ENCODE data around the gene XYLT1.

The XYLT1 gene

DNA sequence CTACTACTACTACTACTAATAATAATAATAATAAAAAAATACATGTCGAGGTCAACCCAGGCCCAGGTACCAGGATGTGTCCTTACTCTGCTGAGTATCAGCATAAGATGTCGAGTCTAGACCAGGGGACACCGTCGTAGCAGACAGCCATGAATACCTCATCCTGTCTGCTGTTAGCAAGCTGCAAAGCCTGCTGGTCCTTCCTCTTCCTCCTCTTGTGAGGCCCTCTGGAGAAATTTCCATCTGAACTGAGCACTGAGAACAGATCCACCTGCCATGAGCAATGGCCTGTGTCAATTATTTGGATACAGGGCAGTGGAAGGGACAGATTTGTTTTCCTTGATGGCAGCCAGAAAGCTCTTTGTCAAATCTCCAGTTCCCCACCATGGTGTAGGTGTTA lies 168.5 kb downstream of the XYLT1 start:
- no peak for DNase-seq

DNA sequence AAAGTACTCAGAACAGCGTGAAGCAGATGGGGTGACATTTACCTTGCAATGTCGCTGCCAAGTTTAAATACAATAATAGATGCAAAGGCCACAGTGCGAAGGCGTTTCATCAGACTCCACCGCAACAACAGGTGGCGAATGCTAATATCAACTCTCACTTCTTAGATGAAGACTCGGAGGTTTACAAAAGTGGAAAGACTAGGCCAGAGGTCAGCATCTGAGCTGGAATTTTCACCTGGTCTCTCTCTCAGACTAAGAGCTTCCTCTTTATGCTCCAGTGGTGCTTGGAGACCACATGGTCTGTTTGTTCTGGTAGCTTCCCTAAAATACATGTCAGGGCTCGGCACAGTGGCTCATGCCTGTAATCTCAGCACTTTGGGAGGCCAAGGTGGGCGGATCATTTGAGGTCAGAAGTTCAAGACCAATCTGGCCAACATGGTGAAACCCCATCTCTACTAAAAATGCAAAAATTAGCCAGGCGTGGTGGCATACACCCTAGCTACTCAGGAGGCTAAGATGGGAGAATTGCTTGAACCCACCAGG lies 169.1 kb downstream of the XYLT1 start:
- no peak for DNase-seq

DNA sequence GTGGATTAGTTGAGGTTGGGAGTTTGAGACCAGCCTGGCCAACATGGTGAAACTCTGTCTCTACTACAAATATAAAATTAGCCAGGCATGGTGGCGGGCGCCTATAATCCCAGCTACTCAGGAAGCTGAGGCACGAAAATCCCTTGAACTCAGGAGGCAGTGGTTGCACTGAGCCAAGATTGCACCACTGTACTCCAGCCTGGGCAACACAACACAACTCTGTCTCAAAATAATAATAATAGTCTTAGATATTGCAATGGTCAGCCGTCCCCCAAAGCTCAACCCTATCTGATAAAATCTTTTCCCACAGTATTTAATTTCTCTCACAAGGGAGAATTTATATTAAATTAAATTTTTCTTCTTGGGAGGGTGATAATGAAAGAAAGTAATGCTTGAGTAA lies 169.6 kb downstream of the XYLT1 start:
- DNase-seq, result no peak

DNA sequence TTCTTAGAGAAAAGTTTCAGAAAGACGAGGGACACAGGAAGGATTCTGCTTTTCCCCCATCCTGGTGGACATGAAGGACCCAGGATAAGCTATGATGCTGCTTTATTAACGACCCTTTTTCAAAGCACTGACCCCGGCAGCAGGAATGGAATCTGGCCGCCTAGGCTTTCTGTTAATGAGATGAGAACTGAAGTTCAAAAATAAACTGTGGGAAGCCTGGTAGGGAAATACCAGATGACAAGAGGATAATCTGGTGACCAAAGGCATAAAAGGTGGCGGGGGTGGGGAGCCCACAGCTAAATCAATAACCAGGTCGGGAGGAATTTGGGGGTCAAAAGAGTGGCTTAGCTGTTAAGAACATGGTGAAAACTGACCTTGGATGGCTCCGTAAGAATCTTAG lies 171.0 kb downstream of the XYLT1 start:
- no peak for DNase-seq

DNA sequence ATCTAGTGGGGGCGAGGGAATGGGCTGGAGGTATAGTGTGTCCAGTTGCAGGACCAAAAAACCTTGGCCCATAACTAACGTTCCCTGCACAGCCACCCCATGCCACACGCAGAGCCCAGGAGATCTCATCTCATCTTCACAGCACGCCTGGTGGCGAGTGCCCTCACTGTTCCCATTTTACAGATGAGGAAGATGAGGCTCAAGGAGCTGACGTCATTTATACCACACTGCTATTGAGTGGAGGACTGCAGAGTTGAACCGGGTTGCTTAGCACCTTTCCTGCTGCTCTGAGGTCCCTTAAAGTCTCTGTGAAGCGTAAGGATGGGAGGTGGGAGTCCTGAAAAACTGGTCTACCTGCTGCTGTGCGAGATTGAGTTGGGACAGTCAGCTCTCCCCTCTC lies 172.5 kb downstream of the XYLT1 start:
- no peak for DNase-seq

DNA sequence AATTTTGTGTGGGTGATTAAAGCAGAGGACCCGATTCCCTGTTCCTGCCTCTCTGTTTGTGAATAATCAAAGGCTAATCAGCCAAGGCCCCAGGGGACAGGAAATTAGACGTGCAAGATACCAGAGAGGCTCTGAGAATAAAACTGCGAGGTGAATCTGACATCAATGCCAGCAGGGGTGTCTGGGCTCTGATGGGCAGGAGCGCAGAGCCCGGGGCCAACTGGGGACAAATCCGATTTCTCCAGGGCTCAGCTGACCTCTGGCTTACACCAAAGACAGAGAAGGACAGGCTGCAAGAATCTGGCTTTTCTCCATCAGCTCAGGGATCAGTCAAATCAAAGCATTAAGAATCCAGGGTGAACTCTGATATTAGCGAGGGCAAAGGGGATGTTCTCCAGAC lies 174.3 kb downstream of the XYLT1 start:
- DNase-seq, result no peak

DNA sequence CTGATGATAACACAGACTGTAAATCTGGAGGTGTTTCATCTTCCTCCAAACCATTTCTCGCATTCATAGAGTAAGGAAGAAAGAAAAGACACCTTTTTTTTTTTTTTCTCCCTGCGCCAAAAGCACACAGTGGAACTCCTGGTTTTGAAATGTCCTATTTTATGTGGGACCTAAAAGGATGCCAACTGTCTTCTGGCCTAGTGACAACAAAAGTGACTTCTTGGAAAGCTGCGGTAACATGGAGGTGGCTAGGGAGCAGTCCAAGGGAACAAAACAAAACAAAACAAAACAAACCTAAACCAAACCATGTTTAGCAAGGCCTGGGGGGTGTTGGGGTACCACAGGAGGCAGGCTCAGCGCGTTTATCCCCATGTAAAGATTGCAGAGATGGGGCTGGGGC lies 174.8 kb downstream of the XYLT1 start:
- no peak for DNase-seq

DNA sequence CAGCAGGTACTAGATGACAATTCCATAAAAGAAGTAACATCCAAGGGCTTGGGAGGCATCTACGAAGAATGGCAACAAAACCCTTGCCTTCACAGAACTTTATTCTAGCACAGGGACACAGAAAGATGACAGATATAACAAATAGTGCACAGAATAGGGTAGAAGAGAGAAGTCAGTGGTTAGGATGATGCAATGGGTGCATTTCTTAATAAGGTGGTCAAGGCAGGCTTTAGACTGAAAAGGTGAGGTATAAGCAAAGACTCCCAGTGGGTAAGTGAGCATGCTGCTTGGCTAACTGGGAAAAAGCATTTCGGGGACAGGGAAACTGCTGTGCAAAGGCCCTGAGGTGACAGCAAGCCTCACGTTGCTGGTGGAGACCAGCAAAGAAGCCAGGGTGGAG lies 175.9 kb downstream of the XYLT1 start:
- DNase-seq, result no peak

DNA sequence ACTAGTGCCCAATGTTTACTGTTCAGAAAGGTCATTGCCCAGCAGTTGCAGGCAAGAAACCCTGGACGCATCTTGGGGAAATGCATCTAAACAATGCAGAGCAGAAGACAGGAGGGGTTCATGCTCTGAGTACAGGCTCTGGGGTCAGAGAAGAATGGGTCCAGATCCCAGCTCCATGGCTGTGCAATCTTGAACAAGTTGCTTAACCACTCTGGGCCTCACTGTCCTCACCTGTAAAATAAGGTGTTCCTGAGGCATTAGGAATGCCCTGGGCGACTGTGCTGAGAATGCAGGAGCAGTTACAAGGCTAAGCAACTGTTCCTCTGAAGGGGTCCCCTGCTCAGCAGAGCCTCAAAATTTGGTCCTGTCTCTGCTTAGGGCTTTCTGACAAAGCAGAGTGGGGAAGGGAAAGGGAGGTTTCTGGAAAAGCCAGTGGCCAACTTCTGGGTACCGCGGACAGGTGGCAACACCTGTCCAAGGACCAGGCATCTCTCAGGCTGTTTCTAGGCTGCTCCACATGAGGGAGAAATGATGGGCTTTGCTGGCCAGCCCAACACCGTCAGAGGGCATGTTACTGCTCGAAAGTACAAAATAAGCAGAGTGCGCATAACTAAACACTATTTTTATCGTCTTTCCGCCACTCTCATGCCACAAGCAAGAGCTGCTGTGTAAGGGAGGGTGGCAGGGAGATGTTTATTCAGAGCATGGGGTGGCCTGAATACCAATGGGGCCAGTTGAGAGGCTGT lies 176.8 kb downstream of the XYLT1 start:
- no peak for DNase-seq

DNA sequence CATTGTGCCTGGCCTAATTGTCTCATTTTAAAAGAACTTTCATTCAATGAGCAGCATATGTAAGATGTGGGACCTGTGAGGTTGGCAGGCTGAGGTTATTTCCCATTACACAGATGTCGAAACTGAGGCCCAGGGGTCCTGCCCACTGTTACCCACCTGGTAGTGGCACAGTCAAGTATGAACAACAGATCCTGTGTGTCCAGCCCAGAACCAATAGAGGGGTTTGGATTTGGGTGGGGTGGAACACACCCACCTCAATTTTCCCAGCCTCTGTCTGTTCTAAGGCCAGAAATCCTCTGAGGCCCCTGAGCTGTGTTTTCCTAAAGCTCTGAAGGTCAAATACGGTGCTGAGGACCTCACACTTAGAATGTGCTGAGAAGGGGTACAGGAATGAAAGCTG lies 179.5 kb downstream of the XYLT1 start:
- no peak for DNase-seq

DNA sequence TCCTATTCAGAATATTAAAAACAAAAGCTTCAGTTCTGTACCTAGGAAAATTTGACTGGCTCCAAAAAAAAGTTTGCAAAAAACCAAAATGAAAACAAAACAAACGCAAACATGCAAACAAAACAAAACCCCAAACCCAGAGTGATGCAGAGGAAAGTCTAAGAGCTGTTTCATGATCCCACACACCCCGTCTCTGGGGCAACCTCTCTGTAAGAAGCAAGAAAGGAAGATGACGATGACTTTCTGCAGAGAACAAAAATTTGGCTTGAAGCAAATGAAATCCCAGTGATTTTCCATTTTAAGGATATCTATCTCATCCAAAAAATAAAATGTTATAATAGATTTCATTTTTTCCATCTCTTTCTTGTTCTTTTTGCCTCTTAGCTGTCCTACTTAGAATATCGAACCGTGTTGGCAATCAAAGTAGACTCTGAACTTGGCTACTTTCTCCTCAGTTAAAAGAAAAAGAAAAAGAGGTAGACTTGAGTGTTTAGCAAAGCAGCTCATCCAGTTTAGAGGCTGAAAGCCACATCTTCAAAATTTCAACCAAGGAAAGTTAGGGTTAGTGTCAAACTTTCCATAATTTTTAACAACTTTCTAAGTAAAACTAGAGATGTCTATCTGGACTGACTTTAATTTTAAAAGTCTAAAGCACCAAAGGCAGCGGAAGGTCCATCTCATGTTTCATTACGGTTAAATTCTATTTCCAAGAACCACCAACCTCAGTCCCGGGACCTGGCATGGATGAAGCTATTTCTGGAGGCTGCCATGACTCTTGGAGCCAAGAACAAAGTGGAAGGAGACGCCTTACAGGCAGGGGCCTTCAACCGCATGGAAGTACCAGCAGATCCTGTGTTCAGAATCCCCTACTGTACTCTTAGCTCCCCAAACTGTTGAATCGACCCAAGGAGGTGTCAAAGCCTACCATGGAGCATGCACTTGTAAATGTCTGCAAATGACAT lies 180.8 kb downstream of the XYLT1 start:
- no peak for DNase-seq

DNA sequence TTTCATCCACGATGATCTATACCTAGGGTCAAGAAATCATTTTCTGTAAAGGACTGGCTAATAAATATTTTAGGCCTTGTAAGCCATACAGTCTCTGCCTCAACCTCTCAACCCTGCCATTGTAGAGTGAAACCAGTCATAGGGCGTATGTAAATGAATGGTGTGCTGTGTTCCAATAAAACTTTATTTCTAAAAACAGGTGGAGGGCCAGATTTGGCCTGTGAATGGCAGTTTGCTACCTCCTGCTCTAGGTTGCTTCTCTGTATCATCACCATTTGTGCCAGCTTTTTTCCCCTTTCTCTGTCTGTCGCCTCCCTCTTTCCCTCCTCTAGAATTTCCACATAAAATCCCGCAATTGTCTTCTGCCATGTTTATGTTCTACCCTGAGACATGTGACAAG lies 181.7 kb downstream of the XYLT1 start:
- DNase-seq, result no peak

DNA sequence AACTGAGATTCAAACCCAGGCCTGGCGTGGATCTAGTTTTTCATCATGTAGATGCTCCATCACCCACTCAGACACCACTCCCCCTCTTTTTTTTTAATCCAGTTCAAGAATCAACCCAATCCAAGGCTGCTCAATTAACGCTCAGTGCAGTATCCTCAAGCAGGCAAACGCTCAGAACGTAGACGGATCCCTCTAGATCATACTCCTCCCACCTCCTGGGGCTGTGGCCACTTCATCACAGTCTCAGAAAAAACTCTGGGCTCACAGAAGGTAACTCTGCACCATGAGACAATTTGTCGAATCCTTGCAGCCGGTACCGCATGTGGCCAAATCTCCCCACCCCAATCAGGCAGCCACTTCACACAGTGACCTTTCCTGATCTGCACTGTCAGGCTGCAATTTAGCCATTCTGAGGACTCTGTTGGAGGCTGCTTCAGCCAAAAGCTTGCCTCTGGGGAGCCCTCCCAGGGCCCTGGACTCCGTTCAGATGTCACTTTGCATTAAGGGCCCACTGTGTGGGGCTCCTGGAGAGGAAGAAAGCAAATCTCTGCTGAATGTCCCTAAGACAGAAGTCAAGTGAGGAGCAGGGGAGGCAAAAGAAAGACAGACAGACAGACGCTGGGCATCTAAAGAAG lies 183.5 kb downstream of the XYLT1 start:
- no peak for DNase-seq

DNA sequence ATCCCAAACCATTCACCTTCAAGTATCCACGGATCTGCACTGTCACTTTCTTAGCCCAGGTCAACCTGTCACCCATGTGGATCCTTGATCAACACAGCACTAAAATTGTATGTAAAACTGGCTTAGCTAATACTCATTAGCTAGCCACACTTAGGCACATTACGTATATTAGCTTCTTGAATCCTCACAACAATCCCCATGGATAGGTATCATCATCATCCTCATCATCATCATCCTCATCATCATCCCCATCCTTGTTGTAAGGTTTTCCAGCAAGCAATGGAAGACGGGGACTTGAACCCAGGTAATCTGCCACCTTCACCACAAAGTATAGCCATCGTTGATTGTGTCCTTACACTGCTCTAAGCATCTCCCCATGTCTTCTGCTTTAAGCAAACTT lies 184.3 kb downstream of the XYLT1 start:
- DNase-seq, result no peak

DNA sequence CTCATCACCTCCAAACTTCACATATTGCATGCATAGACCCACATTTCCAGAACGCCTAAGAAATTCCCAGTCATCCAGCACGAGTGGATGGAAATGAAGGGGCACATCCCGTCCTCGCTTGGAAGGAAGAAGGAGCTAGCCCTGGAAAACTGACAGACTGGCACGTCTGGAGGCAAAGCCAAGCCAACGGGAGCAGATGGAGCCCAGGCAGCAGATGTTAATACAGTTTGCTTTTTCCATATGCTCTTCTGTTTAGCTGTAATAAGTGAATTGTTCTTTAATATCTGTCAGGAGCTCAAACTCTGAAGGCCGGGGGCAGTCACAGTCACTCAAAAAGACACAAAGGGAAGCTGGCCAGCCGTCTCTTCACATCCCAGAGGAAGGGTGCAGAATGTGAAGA lies 187.7 kb downstream of the XYLT1 start:
- no peak for DNase-seq

DNA sequence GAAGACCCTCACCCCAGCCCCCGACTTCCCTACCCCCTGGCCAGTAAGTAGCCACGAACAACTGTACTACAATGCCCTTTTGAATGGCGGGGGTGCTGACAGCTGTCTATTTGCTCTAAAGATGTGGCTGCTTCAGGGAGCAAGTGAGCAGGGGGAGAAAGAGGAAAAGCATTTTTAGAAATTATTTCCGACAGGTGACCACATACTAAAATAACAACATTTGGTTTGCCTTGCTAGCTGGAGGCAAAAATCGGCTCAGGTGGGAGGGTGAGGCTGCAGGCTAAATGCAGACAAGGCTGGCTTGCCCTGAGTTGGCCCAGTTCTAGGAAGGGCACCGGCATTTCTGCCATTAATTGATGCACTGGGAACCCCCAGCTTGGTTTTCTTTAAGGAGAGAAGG lies 188.5 kb downstream of the XYLT1 start:
- DNase-seq, result no peak

DNA sequence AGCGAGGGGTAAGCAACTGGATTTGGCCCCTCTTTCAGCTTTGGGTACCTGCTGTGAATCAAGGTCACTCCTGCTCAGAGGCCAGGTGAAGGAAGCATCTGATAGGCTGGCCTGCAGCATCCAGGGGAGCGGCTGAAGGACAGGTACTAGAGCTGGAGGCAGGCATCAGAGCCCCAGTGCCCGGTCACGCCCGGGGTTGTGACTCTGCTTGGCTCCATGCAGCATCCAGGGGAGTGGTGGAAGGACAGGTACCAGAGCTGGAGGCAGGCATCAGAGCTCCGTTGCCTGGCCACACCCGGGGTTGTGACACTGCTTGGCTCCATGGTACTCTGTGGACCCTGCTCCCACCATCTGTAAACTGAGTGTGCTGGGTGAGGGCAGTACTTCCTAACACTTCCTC lies 189.7 kb downstream of the XYLT1 start:
- DNase-seq, result no peak

DNA sequence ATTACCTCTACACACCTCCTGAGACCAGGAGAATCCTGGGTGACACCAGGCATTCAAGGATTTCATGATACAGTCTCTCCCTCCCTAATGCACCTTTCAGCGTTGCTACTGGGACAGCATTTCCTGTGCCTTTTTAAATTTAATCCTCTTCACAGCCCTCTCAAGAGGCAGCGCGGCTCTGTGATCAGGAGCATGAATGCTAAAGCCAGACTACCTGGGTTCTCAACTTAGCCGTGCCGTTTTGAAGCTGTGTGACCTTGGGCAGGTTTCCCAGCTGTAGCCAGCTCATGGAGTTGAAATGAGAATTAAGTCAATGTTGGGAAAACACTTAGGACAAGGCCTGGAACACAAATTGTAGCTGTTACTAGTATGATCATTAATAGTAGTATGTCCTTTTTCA lies 191.8 kb downstream of the XYLT1 start:
- no peak for DNase-seq

DNA sequence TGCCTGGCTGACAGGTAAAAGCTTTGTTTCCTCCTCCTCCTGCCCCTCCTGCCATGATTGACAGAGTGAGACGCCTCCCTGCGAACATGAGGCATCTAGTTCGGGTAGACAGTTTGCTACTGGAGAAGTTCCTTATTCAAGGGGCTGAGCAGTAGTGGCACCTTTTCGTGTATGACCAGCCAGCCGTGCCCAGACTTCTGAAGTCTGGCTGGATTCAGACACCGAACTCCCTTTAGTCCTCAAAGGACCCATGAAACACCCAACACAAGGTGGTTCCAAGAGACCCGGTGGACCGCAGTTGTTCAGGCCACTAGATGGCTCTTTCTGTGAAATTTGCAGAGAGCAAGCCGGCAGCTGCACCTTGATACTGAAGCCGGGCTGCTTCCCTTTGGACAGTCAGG lies 192.8 kb downstream of the XYLT1 start:
- no peak for DNase-seq

DNA sequence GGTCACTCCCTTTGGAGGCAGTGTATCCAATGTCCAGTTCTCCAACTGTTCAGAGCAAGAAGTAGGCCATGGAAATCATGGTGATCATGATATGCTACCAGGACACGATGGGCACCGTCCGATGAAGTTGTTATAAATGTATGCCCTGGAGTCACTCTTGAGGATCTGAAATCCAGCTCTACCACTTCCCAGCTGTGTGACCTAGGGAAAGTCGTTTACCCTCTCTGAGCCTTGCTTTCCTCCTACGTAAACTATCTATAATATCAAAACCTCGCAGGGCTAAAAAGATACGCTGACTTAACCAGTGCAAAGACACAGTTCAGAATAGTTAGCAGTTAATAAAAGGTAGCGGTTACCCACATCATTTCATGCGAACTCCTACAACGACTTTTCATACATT lies 194.2 kb downstream of the XYLT1 start:
- DNase-seq, result no peak

DNA sequence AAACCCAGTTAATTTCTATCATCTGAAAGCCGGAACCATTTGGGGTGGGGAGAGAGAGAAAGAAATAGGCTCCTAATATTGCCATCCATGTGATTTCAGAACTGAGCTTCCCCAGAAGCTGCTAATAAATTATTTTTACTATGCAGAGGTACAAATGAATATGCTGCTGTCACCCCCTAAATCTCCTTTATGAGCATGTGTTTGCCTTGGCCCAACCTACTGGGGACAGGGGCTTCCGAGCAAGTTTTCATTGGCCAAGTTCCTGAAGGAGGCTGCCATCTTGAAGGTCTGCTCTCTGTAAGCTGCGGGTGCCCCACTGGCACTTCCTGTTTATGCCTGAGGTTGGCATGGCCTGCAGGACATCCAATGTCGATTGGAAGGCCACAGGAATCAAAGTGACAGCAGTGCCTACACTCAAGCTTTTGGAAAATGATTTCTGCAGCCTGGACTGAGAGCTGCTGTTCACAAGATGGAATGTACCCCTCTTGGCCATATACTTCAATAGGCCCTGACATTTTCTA lies 194.7 kb downstream of the XYLT1 start:
- no peak for DNase-seq

DNA sequence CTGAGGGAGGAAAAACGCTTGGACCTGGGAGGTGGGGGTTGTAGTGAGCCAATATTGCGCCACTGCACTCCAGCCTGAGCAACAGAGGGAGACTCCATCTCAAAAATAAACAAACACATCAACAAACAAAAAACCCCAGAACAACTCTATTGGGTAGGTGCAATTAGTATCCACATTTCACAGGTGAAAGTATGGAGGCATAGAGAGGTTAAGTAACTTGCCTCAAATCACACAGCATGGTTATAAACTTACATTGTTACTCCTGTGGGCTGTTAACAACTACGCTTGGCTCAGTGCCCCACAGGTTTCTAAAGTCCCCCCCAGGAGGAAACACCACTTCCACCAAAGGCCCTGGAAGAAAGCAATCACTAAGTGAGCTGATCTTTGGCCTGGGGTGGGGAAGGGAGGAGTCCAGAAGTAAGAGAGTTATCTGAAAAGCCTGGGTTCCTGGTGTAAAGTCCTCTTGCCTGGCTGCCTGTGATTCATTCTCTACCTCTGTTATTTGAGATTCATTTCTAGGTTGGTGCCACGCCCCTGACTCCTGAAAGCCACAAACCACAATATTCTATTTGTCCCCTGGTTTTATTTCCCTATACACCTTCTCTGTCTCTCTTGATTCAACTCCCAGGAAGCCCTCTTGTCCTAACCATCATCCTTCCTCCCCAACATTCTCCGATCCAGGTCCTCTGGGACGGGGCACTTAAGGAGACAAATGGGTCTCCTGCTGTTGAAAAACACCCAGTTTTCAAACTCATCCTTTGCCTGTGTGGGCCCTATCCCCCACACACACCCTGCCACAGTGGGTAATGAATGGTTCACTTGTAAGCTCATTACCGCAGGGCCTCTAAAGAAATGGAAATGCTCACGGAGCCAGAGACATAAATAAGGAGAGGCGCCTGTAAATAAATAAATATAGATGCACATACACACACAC lies 195.4 kb downstream of the XYLT1 start:
- peak; percentile 21 for DNase-seq
